H1 (cell line): ENCODE data around the gene PRELID2.

Experiments used
- EP300 ChIP-seq, 2 experiments: IDR thresholded peaks; 1 replicate in 1 of 2; 2 replicates in 1 of 2; pipeline ENCODE4 v1.6.1; 2011 to 2012; ENCODE audit warnings: low read depth in 2 of 2, low read length in 2 of 2, mild to moderate bottlenecking in 2 of 2, borderline replicate concordance in 1 of 2, inconsistent platforms in 1 of 2, moderate library complexity in 1 of 2
- HDAC6 ChIP-seq: IDR thresholded peaks from one replicate; pipeline ENCODE4 v1.7.1; 2012; ENCODE audit warnings: low read depth, mild to moderate bottlenecking, inconsistent platforms, low read length, moderate library complexity
- POLR2AphosphoS5 ChIP-seq: IDR thresholded peaks from 2 replicates; pipeline ENCODE4 v1.6.1; 2011; ENCODE audit warnings: low read depth, low read length
- RAD21 ChIP-seq, 2 experiments: IDR thresholded peaks in 1 of 2; conservative IDR thresholded peaks in 1 of 2; 2 replicates each; pipeline ENCODE4 v1.6.1; 2011; ENCODE audit warnings: low read depth in 2 of 2, low read length in 2 of 2, improper control_type of control experiment in 1 of 2, inconsistent platforms in 1 of 2, mild to moderate bottlenecking in 1 of 2, moderate library complexity in 1 of 2
- RBBP5 ChIP-seq: IDR thresholded peaks from 2 replicates; pipeline ENCODE4 v1.7.1; 2012; ENCODE audit warnings: low read depth, mild to moderate bottlenecking, inconsistent platforms, low read length, moderate library complexity, borderline replicate concordance
- SIN3A ChIP-seq, 2 experiments: IDR thresholded peaks in 1 of 2; conservative IDR thresholded peaks in 1 of 2; 2 replicates each; pipeline ENCODE4 v1.6.1; 2011 to 2012; ENCODE audit warnings: low read length in 2 of 2, improper control_type of control experiment in 1 of 2, low read depth in 1 of 2, mild to moderate bottlenecking in 1 of 2
- SP4 ChIP-seq: IDR thresholded peaks from 2 replicates; pipeline ENCODE4 v1.6.1; 2012; ENCODE audit warnings: low read length, inconsistent platforms
- TF ChIP-seq, protein P1 (sequence below): IDR thresholded peaks from 2 replicates; pipeline ENCODE4 v1.6.1; 2012; ENCODE audit warnings: inconsistent platforms

DNA sequence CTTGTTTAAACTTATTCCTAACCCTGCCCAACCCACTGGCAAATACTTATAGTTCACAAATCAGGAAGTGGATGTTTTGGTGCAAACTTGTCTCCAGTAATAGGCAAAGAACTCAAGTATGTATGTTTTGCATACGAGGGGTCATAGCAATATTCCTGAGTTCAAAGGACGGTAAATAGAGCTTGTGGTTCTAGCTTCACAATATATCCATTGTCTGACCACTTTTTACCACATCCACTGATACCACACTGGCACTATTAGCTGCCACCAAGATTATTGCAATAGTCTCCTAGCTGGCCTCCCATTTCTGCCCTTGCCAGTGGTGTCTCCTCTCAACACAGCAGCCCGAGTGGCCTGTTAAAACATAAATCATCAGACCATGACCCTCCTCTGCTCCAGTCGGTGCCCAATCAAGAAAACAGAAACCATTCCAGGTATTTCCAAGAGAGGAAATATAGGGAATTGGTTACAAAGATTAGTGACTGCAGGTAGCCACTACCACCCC lies 20.7 kb upstream of the PRELID2 start:
- TF ChIP-seq HDAC6 (no peak), SP4 (no peak), RBBP5 (no peak; the same call in 1 of the 2 replicates), EP300 (IDR thresholded peaks at IDR 0.05; ENCODE audit: borderline replicate concordance in 1 of 2, low read depth in 2 of 2, low read length in 2 of 2) (no peak), POLR2AphosphoS5 (no peak), RAD21 (IDR thresholded peaks at IDR 0.05 in 1 of 2, conservative IDR thresholded peaks at IDR 0.05 in 1 of 2; ENCODE audit: low read depth in 2 of 2, low read length in 2 of 2) (no peak), SIN3A (conservative IDR thresholded peaks at IDR 0.05 in 1 of 2, IDR thresholded peaks at IDR 0.05 in 1 of 2; ENCODE audit: low read depth in 1 of 2, low read length in 2 of 2) (no peak)
- TF ChIP-seq, protein P1, sequence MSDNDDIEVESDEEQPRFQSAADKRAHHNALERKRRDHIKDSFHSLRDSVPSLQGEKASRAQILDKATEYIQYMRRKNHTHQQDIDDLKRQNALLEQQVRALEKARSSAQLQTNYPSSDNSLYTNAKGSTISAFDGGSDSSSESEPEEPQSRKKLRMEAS = no peak
